Measurements from ENCODE around the gene KIF24.

GRCh38 chr9:34370970-34371880, 42.2 kb upstream of the KIF24 start:
- TF ChIP-seq, protein P1, sequence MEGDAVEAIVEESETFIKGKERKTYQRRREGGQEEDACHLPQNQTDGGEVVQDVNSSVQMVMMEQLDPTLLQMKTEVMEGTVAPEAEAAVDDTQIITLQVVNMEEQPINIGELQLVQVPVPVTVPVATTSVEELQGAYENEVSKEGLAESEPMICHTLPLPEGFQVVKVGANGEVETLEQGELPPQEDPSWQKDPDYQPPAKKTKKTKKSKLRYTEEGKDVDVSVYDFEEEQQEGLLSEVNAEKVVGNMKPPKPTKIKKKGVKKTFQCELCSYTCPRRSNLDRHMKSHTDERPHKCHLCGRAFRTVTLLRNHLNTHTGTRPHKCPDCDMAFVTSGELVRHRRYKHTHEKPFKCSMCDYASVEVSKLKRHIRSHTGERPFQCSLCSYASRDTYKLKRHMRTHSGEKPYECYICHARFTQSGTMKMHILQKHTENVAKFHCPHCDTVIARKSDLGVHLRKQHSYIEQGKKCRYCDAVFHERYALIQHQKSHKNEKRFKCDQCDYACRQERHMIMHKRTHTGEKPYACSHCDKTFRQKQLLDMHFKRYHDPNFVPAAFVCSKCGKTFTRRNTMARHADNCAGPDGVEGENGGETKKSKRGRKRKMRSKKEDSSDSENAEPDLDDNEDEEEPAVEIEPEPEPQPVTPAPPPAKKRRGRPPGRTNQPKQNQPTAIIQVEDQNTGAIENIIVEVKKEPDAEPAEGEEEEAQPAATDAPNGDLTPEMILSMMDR (IDR thresholded peaks at IDR 0.05) = no peak
- TF ChIP-seq POLR2AphosphoS5 (IDR thresholded peaks at IDR 0.05) (no peak), POLR2A (IDR thresholded peaks at IDR 0.05) (no peak)

All from transverse colon (tissue), 4 donors.